IPS DF 19.7 (cell line): ENCODE measurements around the gene NFIC.
"Not testable (repeated sequence)": the region's sequence is repeated elsewhere in the genome, so short reads cannot be mapped to it uniquely, and the experiment has no call there.

Experiments
- DNase-seq: peaks from one replicate; pipeline ENCODE4 v3.0.0-alpha.2; 2013; ENCODE audit warnings: low read depth, low spot score

NFIC gene

DNA sequence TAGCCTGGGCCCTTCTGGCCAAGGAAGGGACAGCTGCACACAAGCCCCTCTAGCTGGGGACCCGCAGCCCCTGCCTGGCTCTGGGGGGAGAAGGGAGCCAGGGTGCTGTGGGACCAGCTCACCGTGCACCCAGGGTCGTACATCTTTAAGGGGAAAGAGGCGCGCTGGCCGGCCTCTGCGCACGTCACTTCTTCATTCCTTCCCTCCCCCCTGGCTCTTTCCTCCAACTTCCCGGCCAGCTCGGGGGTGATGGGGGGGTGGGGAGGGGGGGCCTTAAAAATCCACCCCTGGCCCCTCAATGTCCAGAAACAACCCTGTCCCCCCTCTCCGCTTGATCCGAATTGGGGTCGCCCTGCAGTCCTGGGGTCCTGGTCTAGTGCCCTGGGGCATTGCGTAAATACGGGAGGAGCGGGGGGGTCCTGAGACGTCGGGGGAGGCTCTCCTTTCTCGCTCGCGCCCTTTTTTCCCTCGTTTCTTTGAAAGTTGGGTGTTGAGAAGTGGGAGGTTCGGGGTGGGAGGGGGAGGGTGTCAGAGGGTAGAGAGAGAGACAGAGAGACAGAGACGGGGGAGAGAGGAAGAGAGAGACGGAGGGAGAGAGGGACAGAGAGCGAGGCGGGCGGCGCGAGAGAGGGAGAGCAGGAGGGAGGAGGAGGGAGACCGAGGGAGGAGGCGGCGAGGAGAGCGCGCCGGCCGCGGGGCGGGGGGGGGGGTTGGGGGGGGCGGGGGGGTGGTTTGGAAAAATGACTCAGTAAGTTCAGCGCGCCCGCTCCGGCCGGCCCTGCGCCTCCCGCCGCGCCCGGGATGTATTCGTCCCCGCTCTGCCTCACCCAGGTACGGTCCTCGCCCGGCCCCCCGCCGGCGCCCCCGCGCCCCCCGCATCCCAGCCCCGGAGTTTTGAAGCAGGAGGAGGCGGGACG, at the start of gene NFIC:
Gene NFIC (plus strand): TSS at position 748 of the 917 bp plus-strand sequence. CDS start 54 bp downstream, at position 802.
- DNase-seq = no peak

DNA sequence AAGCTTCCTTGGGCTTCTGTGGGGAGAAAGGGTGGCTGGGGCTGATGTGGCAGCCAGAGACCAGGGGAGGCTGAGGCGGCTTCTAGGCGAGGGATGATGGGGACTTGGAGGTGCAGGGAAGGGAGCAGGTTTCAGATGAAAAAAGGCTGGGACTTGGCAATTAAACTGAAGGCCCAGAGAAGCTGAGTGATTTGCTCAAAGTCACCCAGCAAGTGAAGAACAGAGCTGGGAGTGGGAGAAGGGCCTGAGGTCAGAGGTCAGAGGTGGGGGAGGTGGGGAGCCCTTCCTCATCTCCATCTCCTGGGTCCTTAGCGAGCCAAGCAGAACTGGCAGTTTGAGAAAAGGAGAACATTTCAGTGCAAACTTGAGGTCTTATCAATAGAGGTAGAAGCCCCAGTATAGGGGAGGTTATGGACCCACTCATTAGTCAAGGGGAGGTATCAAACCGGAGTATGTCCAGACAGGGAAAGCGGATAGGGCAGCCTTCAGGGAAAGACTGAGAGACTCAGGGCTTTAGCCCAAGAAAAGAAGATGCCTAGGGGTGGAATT, 49.6 kb upstream of the NFIC start:
- DNase-seq = no peak

DNA sequence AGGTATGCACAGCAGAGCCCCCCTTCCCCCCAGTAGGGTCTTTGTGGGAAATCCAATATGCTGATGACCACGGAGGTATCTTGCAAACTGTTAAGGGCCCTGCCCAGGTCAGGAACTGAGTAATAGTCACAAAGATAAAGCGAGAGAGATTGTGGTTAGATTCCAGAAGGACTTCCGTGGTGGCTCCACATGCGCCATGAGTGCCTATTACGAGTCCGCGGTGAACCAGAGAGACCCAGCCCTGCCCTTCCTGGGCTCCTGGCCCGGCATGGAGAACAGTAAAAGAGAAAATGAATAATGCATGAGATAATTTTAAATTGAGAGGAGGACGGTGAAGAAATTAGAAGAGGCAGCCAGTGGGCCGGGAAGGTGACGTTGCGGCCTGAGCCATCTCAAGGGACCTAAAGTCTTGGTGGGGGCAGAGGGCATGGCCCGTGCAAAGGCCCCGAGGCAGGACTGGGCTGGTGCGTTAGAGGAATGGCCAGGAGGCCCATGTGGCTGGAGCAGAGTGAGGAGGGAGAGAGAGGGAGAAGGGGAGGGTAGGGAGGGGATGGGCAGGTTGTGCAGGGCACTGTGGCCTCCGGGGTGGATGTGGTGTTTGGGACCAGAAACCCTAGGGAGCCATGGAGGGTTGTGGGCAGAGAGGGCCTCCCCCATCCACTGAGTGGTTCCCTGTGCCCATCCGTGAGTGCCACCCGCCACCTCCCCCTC, 46.6 kb upstream of the NFIC start:
- no peak for DNase-seq

DNA sequence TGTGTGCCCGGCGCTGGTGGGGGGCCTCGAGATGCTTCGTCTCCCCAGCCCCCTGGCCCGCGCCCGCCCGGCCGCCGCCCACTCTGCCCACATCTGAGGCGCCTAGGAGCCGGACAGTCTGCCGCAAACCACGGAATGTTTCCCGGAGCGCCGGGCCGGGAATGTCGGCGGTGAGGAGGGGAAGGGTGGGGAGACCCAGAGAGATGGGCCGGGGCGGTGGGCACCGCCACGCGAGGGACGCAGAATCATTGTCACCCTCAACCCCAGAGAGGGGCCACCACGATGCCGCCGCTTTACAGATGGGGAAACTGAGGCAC, 46.1 kb upstream of the NFIC start:
- DNase-seq = no peak

DNA sequence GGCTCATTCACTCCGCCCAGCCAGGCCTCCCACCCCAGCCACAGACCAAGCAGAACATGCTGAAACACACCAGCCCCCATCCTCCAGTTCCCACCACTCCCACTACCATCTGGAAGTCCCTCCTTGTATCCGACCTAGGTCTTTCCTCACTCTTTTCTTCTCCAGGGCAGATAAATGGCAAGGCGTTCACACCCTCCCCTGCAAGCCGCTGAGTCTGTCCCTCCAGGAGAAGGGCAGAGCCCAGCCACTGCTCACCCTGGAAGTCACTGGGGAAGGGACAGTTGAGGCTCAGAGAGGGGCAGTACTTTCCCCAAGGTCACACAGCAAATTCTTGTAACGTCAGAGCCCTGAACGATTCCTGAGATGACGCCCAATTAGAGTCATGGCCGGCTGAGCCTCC, 45.5 kb upstream of the NFIC start:
- no peak for DNase-seq

DNA sequence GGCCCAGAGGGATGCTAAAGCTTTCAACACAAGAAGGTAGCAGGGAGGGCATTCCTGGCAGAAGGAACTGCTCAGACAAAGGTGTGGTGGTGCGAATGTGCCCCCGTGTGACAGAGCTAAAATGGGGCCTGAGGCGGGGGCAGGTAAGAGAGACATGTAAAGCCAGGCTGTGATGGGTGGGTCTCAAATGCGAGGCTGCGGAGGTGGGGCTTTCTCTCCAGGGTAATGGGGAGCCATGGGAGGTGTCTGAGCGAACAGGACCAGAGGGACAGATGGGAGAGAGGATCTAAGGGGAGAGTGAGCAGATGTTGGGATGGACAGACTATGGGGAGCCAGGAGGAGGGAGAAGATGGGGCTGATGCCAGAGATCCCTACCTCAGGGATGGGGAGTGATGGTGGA, 44.7 kb upstream of the NFIC start:
- no peak for DNase-seq

DNA sequence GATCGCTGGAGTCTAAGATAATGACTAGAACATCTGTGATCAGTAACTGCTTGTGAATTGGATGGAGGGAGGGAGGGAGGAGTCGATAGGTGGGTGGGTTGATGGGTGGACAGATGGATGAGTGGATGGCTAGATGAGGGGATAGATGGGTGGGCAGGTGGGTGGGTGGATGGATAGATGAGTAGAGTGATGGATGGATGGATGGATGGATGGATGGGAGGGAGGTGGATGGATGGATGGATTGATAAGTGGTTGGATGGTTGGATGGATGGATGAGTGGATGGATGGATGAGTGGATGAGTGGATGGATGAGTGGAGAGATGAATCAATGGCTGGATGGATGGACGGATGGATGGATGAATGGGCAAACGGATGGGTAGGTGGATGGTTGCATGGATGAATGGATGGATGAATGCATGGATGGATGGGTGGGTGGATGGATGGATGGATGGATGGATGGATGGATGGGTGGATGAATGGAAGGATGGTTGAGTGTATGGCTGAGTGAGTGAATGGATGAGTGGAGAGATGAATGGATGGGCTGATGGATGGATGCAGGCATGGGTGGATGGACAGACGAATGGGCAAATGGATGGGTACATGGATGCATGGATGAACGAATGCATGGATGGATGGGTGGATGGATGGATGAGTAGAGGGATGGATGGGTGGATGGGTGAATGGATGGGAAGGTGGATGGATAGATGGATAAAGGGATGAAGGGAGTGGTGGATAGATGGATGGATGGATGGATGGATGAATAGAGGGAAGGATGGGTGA, 44.0 kb upstream of the NFIC start:
- DNase-seq = no peak

DNA sequence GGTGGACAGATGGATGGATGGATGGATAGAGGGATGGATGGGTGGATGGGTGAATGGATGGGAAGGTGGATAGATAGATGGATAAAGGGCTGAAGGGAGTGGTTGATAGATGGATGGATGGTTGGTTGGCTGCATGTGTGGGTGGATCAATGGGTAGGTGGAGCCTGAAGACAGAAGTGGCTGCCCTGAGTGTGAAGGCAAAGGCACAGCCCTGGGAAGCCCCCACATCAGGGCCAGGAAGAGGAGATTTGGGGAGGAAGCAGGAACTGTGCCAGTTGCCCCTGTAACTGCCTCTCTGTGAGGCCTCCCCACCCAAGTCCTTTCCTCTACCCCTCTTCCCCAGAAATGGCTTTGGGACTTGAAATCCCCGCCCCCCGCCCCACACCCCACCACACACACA, 43.4 kb upstream of the NFIC start:
- DNase-seq = no peak

DNA sequence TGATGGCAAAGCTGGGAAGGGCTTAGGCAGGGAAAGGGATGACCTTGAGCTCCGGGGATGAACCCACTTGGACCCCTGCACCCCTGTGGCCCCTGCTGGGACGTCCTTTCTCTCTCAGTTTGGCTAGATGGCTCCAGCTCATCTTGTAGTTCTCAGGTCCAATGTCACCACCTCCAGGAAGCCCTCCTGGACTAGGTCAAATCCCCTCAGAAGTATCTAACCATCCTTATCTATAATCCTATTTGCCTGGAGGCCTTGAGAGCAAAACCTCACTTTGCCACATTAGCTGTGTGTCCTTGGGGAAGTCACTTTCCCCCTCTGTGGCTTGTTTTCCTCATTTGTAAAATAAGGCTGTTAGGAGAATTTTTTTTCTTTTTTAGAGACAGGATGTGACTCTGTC, 42.7 kb upstream of the NFIC start:
- no peak for DNase-seq

DNA sequence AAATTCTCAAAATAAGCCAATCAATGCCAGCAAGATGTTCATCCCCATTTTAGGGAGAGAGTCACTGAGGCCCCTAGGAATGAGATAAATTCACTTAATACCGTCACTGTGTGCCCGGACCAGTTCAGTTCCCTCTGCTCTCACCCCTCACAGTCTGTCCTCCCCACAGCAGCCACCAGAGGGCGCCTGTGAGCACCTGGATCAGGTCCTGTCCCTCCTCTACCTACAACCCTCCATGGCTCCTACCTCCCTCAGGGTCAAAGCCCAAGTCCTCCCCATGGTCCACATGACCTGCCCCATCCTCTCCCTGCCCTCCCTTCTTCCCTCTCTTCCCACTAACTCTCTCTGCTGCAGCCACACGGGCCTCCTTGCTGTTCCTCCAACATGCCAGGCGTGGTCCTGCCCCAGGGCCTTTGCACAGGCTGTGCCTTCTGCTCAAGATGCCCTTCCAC, 42.0 kb upstream of the NFIC start:
- DNase-seq = no peak

DNA sequence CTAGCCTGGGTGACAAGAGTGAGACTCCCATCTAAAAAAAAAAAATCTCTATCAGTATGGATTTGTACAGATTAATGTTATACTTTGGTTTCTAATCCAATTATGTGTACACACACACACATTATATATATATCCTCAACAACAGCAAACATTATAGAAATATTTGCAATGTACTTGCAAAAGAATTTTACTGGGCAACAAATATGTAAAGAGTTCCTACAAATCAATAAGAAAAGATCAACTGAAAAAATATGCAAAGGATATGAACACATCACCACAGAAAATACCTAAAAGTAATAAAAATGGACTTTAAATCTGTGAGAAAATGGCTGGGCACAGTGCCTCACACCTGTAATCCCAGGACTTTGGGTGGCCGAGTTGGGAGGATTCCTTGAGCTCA, 40.9 kb upstream of the NFIC start:
- no peak for DNase-seq

DNA sequence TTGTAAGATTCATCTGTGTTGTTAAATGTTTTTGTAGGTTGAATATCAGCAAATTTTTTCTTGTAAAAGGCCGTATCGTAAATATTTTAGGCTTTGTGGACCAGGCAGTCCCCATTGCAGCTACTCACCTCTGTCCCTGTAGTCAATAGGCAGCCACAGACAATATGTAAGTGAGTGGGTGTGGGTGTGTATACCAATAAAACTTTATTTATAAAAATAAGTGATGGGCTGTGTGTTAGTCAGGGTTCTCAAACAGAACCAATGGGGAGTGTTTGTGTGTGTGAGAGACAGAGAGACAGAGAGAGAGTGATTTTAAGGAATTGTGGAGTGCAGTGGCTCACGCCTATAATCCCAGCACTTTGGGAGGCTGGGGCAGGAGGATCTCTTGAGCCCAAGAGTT, 37.6 kb upstream of the NFIC start:
- no peak for DNase-seq

DNA sequence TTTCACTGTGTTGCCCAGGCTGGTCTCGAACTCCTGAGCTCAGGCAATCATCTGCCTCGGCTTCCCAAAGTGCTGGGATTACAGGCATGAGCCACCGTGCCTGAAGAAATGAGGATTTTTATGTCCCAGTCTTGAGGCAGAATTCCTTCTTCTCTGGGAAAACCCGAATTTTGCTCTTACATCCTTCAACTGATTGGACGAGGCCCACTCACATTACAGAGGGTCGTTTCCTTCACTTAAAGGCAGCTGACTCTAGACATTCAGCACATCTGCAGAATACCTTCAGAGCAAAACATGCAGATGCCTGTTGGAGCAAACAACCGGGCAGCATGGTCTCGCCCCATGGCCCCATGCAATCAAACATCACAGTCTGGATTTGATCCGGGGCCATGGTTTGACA, 36.3 kb upstream of the NFIC start:
- no peak for DNase-seq

DNA sequence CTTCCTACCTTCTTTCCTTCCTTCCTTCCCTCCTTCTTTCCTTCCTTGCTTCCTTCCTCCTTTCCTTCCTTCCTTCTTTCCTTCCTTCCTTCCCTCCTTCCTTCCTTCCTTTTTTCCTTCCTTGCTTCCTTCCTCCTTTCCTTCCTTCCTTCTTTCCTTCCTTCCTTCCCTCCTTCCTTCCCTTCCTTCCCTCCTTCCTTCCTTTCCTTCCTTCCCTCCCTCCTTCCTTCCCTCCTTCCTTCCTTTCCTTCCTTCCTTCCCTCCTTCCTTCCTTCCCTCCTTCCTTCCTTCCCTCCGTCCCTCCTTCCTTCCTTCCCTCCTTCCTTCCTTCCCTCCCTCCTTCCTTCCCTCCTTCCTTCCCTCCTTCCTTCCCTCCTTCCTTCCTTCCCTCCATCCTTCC, 34.2 kb upstream of the NFIC start:
- not testable (repeated sequence) for DNase-seq

DNA sequence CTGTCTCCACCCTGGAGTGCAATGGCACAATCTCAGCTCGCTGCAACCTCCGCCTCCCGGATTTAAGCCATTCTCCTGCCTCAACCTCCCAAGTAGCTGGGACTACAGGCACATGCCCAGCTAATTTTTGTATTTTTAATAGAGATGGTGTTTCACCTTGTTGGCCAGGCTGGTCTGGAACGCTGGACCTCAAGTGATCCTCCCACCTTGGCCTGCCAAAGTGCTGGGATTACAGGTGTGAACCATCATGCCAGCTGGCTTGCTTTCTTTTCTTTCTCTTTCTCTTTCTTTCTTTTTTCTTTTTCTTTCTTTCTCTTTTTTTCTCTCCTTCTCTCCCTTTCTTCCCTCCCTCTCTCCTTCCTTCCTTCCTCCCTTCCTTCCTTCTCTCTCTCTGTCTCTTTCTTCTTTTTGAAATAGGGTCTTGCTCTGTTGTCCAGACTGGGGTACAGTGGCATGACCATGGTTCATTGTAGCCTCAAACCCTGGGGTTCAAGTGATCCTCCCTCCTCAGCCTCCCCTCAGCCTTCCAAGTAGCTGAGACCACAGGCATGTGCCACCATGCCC, 33.3 kb upstream of the NFIC start:
- no peak for DNase-seq

DNA sequence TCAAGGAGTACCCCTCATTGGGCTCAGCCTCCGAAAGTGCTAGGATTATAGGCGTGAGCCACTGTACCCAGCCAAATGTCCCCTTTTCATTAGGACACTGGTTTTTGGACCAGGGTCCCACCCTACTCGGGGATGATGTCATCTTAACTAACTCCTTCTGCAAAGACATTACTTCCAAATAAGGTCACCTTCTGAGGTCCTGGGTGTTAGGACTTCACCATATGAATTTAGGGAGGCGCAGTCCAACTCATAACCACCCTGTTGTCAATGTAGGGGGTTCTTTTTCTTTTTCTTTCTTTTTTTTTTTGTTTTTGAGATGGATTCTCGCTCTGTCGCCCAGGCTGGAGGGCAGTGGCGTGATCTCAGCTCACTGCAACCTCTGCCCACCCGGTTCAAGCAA, 32.7 kb upstream of the NFIC start:
- no peak for DNase-seq

DNA sequence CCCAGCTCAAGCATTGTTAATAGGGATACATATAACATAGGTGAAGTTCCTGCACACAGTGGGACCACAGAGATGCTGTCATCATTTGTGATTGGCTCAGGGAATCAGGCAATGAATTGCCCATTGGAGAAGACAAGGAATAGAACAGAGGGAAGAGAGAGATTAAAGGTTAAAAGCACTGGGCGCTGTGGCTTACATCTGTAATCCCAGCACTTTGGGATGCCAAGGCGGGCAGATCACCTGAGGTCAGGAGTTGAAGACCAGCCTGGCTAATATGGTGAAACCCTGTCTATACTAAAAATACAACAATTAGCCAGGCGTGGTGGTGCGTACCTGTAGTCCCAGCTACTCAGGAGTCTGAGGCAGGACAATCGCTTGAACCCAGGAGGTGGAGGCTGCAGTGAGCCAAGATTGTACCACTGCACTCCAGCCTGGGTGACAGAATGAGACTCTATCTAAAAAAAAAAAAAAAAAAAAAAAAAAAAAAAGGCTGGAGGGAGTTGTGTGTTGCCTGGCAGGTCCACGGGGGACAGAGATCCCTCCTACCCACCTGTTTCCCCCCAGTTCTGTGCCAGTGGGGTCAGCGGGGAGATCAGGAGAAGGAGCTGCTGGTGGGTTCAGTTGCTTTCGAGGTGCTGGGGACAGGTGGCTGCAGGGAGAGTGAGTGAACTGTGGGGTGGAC, 31.5 kb upstream of the NFIC start:
- DNase-seq = not testable (repeated sequence)

DNA sequence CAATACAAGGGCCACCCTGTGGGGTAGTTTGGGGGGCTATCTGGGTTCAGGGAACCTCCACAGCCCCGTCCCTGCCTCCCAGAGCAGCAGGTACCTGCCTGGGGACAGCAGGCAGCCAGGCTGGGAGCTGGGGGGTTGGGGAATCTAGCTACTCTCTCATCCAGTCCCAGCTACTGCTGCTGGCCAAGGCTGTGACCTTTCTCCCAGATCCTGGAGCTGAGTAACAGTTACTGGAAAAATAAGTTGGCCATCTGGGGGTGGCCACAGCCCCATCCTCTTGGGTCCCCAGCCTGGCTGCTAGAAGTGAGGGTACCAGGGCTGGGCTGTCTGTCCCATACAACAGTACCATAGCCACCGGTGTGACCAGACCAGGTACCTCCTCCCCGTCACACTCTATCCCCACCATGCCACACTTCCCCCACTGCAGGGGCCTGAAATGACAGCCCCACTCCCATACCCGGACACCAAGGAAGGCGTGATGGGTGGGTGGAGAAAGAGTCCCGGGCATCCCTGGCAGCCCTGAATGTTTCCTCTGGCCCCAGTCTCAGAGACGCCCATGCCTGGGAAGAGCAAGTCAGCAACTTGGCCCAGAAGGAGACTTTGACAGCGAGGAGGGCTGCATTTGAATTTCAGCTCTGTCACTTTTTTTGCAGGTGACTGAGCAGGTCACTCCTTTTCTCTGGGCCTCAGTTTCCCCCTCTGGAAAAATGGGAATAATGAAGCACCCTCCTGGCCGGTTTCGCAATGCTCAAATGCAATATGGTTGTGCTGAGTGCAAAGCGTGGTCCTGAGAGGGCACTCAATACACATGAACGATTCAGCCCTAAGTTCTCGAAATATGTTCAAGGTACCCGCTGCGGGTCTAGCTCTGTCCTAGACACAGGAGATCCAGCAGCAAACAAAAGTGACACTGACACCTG, 30.7 kb upstream of the NFIC start:
- no peak for DNase-seq

DNA sequence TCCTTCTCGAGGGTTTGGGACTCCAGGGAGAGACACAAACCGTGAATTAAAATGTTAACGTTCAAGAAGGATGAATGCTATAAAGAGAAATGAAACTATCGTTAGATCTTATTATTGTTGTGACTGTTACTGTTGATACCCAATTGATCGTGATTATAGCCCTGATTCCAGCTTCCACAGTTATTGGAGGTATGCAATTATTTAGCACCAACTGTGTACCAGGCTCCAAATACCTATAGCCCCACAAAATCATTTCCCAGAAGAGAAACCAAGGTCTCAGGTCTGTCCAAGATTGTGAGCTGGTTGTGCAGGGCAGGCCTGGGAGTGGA, 30.1 kb upstream of the NFIC start:
- DNase-seq = no peak
